ENCODE data around the gene RBM33.

The RBM33 gene

DNA sequence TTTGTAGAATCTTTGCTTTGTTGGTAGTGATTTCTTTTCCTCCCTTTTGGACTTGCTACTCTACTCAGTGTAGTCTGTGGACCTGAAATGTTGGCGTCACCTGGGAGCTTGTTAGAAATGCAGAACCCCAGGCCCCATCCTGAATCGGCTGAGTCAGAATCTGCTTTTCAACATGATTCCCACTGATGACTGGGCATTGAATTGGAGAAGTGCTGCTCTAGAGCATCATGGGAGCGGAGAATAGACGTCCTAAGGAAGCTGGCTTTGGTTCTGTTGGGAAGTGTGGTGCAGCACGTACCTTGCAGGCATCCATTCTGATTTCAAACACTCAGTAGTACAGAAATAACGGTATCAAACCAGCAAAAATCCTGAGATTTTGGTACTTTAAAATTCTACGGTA, 54.7 kb downstream of the RBM33 start:
- no peaks in the 10 kb centered on the region for H3K27me3 ChIP-seq (ENCODE audit: control insufficient read depth in 1 of 2, insufficient read depth in 1 of 2, low read length in 2 of 2)
- no peak overlapping the region for H2BK120ac ChIP-seq (ENCODE audit: low read depth, low read length)
- DNase-seq = no peak
- no peak overlapping the region for H2AFZ ChIP-seq (ENCODE audit: low read depth, low read length)
- no peak overlapping the region for H3K4me2 ChIP-seq (ENCODE audit: low read length, poor library complexity, severe bottlenecking)
- H3K4me3 ChIP-seq (ENCODE audit: insufficient read depth in 1 of 2, low read depth in 1 of 2, low read length in 2 of 2) = no peak overlapping the region
- no peaks in the 10 kb centered on the region for H3K9me3 ChIP-seq (ENCODE audit: control insufficient read depth, low read length)
- 84% methylated on average over 7 of the region's 7 CpGs for WGBS
- no peak overlapping the region for H3K9ac ChIP-seq (ENCODE audit: low read length)
- H2AK5ac ChIP-seq (ENCODE audit: low read length, severe bottlenecking) = no peak overlapping the region
- H2BK5ac ChIP-seq (ENCODE audit: low read depth, low read length, poor library complexity, severe bottlenecking) = no peak overlapping the region
- no peak overlapping the region for H2BK15ac ChIP-seq (ENCODE audit: low read depth, poor library complexity, severe bottlenecking)
- H3K4me1 ChIP-seq (ENCODE audit: control insufficient read depth, insufficient read depth, low read depth, low read length) = peaks cover 4% of the 10 kb centered on the region
- H3K18ac ChIP-seq (ENCODE audit: low read depth in 1 of 2, low read length in 2 of 2) = no peak overlapping the region
- H3K23ac ChIP-seq (ENCODE audit: low read length in 2 of 2) = no peak overlapping the region
- no peak overlapping the region for H3K4ac ChIP-seq (ENCODE audit: low read depth in 1 of 2, low read length in 2 of 2)
- no peak overlapping the region for H3K27ac ChIP-seq (ENCODE audit: low read length, poor library complexity, severe bottlenecking)
- no peak overlapping the region for H3K14ac ChIP-seq (ENCODE audit: low read length in 2 of 2)
- no peak overlapping the region for H4K91ac ChIP-seq (ENCODE audit: low read length)
- peaks cover 8 to 52% of the 10 kb centered on the region in 2 experiments for H3K36me3 ChIP-seq (ENCODE audit: control insufficient read depth in 1 of 2, insufficient read depth in 2 of 2, low read depth in 1 of 2, low read length in 2 of 2)
- no peak overlapping the region for H2BK12ac ChIP-seq (ENCODE audit: low read length in 2 of 2)
- peaks cover 10% of the 10 kb centered on the region for H3K79me1 ChIP-seq (replicated peaks; ENCODE audit: low read length, poor library complexity, severe bottlenecking)
- no peak overlapping the region for H4K8ac ChIP-seq (ENCODE audit: low read length)

DNA sequence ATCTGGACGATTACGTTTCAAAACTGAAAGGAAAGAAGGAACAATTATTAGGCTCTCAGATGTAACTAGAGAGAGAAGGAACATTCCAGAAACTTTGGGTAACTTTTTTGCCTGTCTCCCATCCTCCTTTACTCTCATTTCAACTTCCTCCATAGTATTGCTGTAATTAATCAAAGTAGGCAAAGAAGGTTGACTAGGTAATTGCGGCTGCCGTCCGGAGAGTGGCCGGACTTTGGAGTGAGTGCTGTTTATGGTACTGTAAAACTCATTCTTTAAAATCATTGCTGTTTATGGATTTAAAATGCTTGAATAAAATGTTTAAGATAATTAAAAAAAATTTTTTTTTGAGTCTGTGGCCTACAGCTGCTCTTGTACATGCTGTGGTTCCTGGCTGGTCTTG, 56.4 kb downstream of the RBM33 start:
- Histone ChIP-seq H2BK120ac (ENCODE audit: low read depth, low read length) (no peak overlapping the region), H3K4ac (ENCODE audit: low read depth in 1 of 2, low read length in 2 of 2) (no peak overlapping the region), H3K27ac (ENCODE audit: low read length, poor library complexity, severe bottlenecking) (no peak overlapping the region), H3K79me1 (replicated peaks; ENCODE audit: low read length, poor library complexity, severe bottlenecking) (peaks cover 12% of the 10 kb centered on the region), H3K36me3 (ENCODE audit: control insufficient read depth in 1 of 2, insufficient read depth in 2 of 2, low read depth in 1 of 2, low read length in 2 of 2) (peaks cover 8 to 68% of the 10 kb centered on the region in 2 experiments), H2AFZ (ENCODE audit: low read depth, low read length) (no peak overlapping the region), H2AK5ac (ENCODE audit: low read length, severe bottlenecking) (no peak overlapping the region), H3K9me3 (ENCODE audit: control insufficient read depth, low read length) (no peaks in the 10 kb centered on the region), H2BK5ac (ENCODE audit: low read depth, low read length, poor library complexity, severe bottlenecking) (no peak overlapping the region), H3K18ac (ENCODE audit: low read depth in 1 of 2, low read length in 2 of 2) (no peak overlapping the region), H3K4me3 (ENCODE audit: insufficient read depth in 1 of 2, low read depth in 1 of 2, low read length in 2 of 2) (no peak overlapping the region), H3K23ac (ENCODE audit: low read length in 2 of 2) (no peak overlapping the region), H3K4me1 (ENCODE audit: control insufficient read depth, insufficient read depth, low read depth, low read length) (peaks cover 4% of the 10 kb centered on the region), H2BK15ac (ENCODE audit: low read depth, poor library complexity, severe bottlenecking) (no peak overlapping the region), H3K14ac (ENCODE audit: low read length in 2 of 2) (no peak overlapping the region), H3K4me2 (ENCODE audit: low read length, poor library complexity, severe bottlenecking) (no peak overlapping the region), H3K27me3 (ENCODE audit: control insufficient read depth in 1 of 2, insufficient read depth in 1 of 2, low read length in 2 of 2) (no peaks in the 10 kb centered on the region), H2BK12ac (ENCODE audit: low read length in 2 of 2) (no peak overlapping the region), H3K9ac (ENCODE audit: low read length) (no peak overlapping the region), H4K8ac (ENCODE audit: low read length) (no peak overlapping the region), H4K91ac (ENCODE audit: low read length) (no peak overlapping the region)
- DNase-seq = no peak
- no CpG with 5 or more reads among the region's 6 CpGs for WGBS

- Histone ChIP-seq H3K9ac (ENCODE audit: low read length) (no peak overlapping the region), H2BK15ac (ENCODE audit: low read depth, poor library complexity, severe bottlenecking) (no peak overlapping the region), H3K9me3 (ENCODE audit: control insufficient read depth, low read length) (no peaks in the 10 kb centered on the region), H3K18ac (ENCODE audit: low read depth in 1 of 2, low read length in 2 of 2) (no peak overlapping the region), H3K23ac (ENCODE audit: low read length in 2 of 2) (no peak overlapping the region), H3K4ac (ENCODE audit: low read depth in 1 of 2, low read length in 2 of 2) (no peak overlapping the region), H3K4me1 (ENCODE audit: control insufficient read depth, insufficient read depth, low read depth, low read length) (peaks cover 3% of the 10 kb centered on the region), H4K91ac (ENCODE audit: low read length) (no peak overlapping the region), H2BK12ac (ENCODE audit: low read length in 2 of 2) (no peak overlapping the region), H3K14ac (ENCODE audit: low read length in 2 of 2) (no peak overlapping the region), H2AK5ac (ENCODE audit: low read length, severe bottlenecking) (no peak overlapping the region), H2BK120ac (ENCODE audit: low read depth, low read length) (no peak overlapping the region), H3K4me2 (ENCODE audit: low read length, poor library complexity, severe bottlenecking) (no peak overlapping the region), H4K8ac (ENCODE audit: low read length) (no peak overlapping the region), H3K36me3 (ENCODE audit: control insufficient read depth in 1 of 2, insufficient read depth in 2 of 2, low read depth in 1 of 2, low read length in 2 of 2) (peaks cover 16 to 76% of the 10 kb centered on the region in 2 experiments), H2AFZ (ENCODE audit: low read depth, low read length) (no peak overlapping the region), H3K79me1 (replicated peaks; ENCODE audit: low read length, poor library complexity, severe bottlenecking) (peaks cover 14% of the 10 kb centered on the region), H3K4me3 (ENCODE audit: insufficient read depth in 1 of 2, low read depth in 1 of 2, low read length in 2 of 2) (no peak overlapping the region), H3K27me3 (ENCODE audit: control insufficient read depth in 1 of 2, insufficient read depth in 1 of 2, low read length in 2 of 2) (no peaks in the 10 kb centered on the region), H3K27ac (ENCODE audit: low read length, poor library complexity, severe bottlenecking) (no peak overlapping the region), H2BK5ac (ENCODE audit: low read depth, low read length, poor library complexity, severe bottlenecking) (no peak overlapping the region)
- DNase-seq = no peak
- 98% methylated on average over 2 of the region's 3 CpGs for WGBS
Measured at GRCh38 chr7:155701972-155702544, 57.6 kb downstream of the RBM33 start.

DNA sequence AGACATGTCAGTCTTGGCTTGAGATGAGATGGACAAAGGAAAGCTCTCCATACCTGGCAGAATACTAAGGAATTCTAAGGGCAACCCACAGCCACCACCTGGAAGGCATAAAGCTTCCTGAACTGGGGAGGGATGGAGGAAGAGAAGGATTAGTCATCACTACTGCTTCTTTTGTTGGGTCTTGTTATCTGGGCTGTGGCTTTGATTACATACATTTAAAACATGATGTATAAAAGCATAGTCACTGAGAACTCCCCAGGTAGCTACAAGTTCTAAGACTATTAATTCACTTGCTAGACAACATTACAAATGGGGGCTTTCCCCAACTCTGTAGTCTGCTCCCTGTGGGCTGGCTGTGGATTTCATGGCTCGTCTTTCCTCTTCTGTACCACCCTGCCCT, 58.2 kb downstream of the RBM33 start:
- no peak overlapping the region for H3K4me2 ChIP-seq (ENCODE audit: low read length, poor library complexity, severe bottlenecking)
- WGBS = 100% methylated on average over 1 of the region's 1 CpG
- H3K4me3 ChIP-seq (ENCODE audit: insufficient read depth in 1 of 2, low read depth in 1 of 2, low read length in 2 of 2) = no peak overlapping the region
- H3K4me1 ChIP-seq (ENCODE audit: control insufficient read depth, insufficient read depth, low read depth, low read length) = peaks cover 3% of the 10 kb centered on the region
- H2AFZ ChIP-seq (ENCODE audit: low read depth, low read length) = no peak overlapping the region
- H2BK120ac ChIP-seq (ENCODE audit: low read depth, low read length) = no peak overlapping the region
- no peak overlapping the region for H2BK12ac ChIP-seq (ENCODE audit: low read length in 2 of 2)
- H3K9ac ChIP-seq (ENCODE audit: low read length) = no peak overlapping the region
- H3K27ac ChIP-seq (ENCODE audit: low read length, poor library complexity, severe bottlenecking) = no peak overlapping the region
- H3K18ac ChIP-seq (ENCODE audit: low read depth in 1 of 2, low read length in 2 of 2) = no peak overlapping the region
- no peak overlapping the region for H3K23ac ChIP-seq (ENCODE audit: low read length in 2 of 2)
- no peak for DNase-seq
- H3K36me3 ChIP-seq (ENCODE audit: control insufficient read depth in 1 of 2, insufficient read depth in 2 of 2, low read depth in 1 of 2, low read length in 2 of 2) = peaks cover 16 to 82% of the 10 kb centered on the region in 2 experiments
- no peaks in the 10 kb centered on the region for H3K9me3 ChIP-seq (ENCODE audit: control insufficient read depth, low read length)
- H2BK5ac ChIP-seq (ENCODE audit: low read depth, low read length, poor library complexity, severe bottlenecking) = no peak overlapping the region
- H4K8ac ChIP-seq (ENCODE audit: low read length) = no peak overlapping the region
- H3K79me1 ChIP-seq (replicated peaks; ENCODE audit: low read length, poor library complexity, severe bottlenecking) = peaks cover 14% of the 10 kb centered on the region
- H3K4ac ChIP-seq (ENCODE audit: low read depth in 1 of 2, low read length in 2 of 2) = no peak overlapping the region
- no peaks in the 10 kb centered on the region for H3K27me3 ChIP-seq (ENCODE audit: control insufficient read depth in 1 of 2, insufficient read depth in 1 of 2, low read length in 2 of 2)
- H2AK5ac ChIP-seq (ENCODE audit: low read length, severe bottlenecking) = no peak overlapping the region
- no peak overlapping the region for H3K14ac ChIP-seq (ENCODE audit: low read length in 2 of 2)
- no peak overlapping the region for H2BK15ac ChIP-seq (ENCODE audit: low read depth, poor library complexity, severe bottlenecking)
- H4K91ac ChIP-seq (ENCODE audit: low read length) = no peak overlapping the region
